K562 (cell line): ENCODE data around the gene IGFBPL1. TPM values are rescaled to one million over a fixed set of nuclear protein-coding genes. Genes with fewer than 3 reads are reported as not detected.

ENCODE experiments used
- ATAC-seq: fragments of 200-7000 bp; cut with Tn5 transposase; 3 replicates; pipeline ENCODE4 v1.9.1; 2020; ENCODE audit warnings: moderate library complexity
- BruUV-seq: library from RNA; stranded (reverse); fragments of 400-500 nt; replicated peaks from 2 replicates; lab custom pipeline; 2021; lab: Mats Ljungman, UMichigan
- CTCF ChIA-PET: fragments of 300-600 bp; formaldehyde crosslinking; extraction: SDS; loops from one replicate; lab custom pipeline; 2021; ENCODE audit warnings: low intra/inter-chr PET ratio; lab: Yijun Ruan, JAX
- POLR2A ChIA-PET: fragments of 300-600, 350-650 bp; sonication (Branson Sonifier 250); formaldehyde crosslinking; extraction: SDS; loops from one replicate; lab custom pipeline; 2021; ENCODE audit warnings: antibody characterized with exemption, inconsistent platforms; lab: Yijun Ruan, JAX
- DNase-seq, 4 experiments: peaks; one replicate each; pipeline versions ENCODE4 v3.0.0 to v3.0.0-alpha.2; 2011 to 2018; ENCODE audit warnings: low spot score in 3 of 4, mixed read lengths in 3 of 4; ENCODE audit errors: extremely low read depth in 1 of 4
- FAIRE-seq: peaks from 2 replicates; lab custom pipeline; 2011; peaks lifted over from hg19 to GRCh38; lab: Jason Lieb, UNC
- H2AFZ ChIP-seq: 2 replicates; pipeline ENCODE4 v1.6.0; 2011; ENCODE audit warnings: low read depth, low read length, control low read depth, inconsistent platforms
- H3K27ac ChIP-seq: fragments of 200-600 bp; 3 replicates; pipeline ENCODE4 v1.8.0; 2011; ENCODE audit warnings: low read depth, mild to moderate bottlenecking, control low read depth, inconsistent platforms, low read length, moderate library complexity, mixed read lengths; ENCODE audit errors: extremely low read depth
- H3K27me3 ChIP-seq, 2 experiments: fragments of 300-600 bp in 1 of 2; 2 replicates in 1 of 2; 3 replicates in 1 of 2; pipeline versions ENCODE4 v1.6.0 to v1.8.0; 2011; ENCODE audit warnings: inconsistent platforms in 2 of 2, low read length in 2 of 2, mild to moderate bottlenecking in 1 of 2, mixed read lengths in 1 of 2, moderate library complexity in 1 of 2; ENCODE audit not compliant: control insufficient read depth in 2 of 2, insufficient read depth in 2 of 2
- H3K36me3 ChIP-seq: fragments of 300-600 bp; 3 replicates; pipeline ENCODE4 v1.8.0; 2011; ENCODE audit warnings: mild to moderate bottlenecking, low read length, inconsistent platforms; ENCODE audit not compliant: control insufficient read depth, insufficient read depth
- H3K4me1 ChIP-seq, 2 experiments: fragments of 200-600 bp in 1 of 2; replicated peaks in 1 of 2; 2 replicates in 1 of 2; 3 replicates in 1 of 2; pipeline versions ENCODE4 v1.5.1 to v1.8.0; 2011; ENCODE audit warnings: inconsistent platforms in 2 of 2, low read length in 2 of 2, mild to moderate bottlenecking in 1 of 2, mixed read lengths in 1 of 2, moderate library complexity in 1 of 2; ENCODE audit not compliant: control insufficient read depth in 2 of 2, insufficient read depth in 2 of 2
- H3K4me2 ChIP-seq: 2 replicates; pipeline ENCODE4 v1.6.1; 2011; ENCODE audit warnings: low read length, control low read depth, inconsistent platforms, mixed read lengths; ENCODE audit not compliant: insufficient read depth
- H3K4me3 ChIP-seq: fragments of 200-600 bp; sonication (generic), shearing (Covaris generic); 2 replicates; pipeline ENCODE4 v1.5.1; 2016; ENCODE audit warnings: control low read depth, inconsistent platforms
- H3K79me2 ChIP-seq: fragments of 200-600 bp; 3 replicates; pipeline ENCODE4 v1.8.0; 2011; ENCODE audit warnings: low read length, inconsistent platforms; ENCODE audit not compliant: control insufficient read depth, insufficient read depth
- H3K9ac ChIP-seq, 2 experiments: 2 replicates each; pipeline versions ENCODE4 v1.6.0 to v1.6.1; 2011; ENCODE audit warnings: low read depth in 2 of 2, low read length in 2 of 2, control low read depth in 1 of 2, inconsistent platforms in 1 of 2, mild to moderate bottlenecking in 1 of 2, mixed read lengths in 1 of 2; ENCODE audit not compliant: insufficient read depth in 1 of 2
- H3K9me1 ChIP-seq: one replicate; pipeline ENCODE4 v1.6.0; 2011; ENCODE audit warnings: inconsistent platforms, mild to moderate bottlenecking, low read length, moderate library complexity; ENCODE audit not compliant: control insufficient read depth, insufficient read depth
- H3K9me3 ChIP-seq: replicated peaks from 2 replicates; pipeline ENCODE4 v1.5.1; 2011; ENCODE audit warnings: low read depth, low read length, inconsistent platforms; ENCODE audit not compliant: control insufficient read depth, insufficient read depth
- H4K20me1 ChIP-seq: replicated peaks from 2 replicates; pipeline ENCODE4 v1.6.1; 2011; ENCODE audit warnings: low read length, inconsistent platforms, mixed read lengths; ENCODE audit not compliant: control insufficient read depth, insufficient read depth
- CHCHD3 ChIP-seq: fragments of 250-450 bp; sonication (Bioruptor Pico); IDR thresholded peaks from 2 replicates; pipeline ENCODE4 v2.1.2; 2022; ENCODE audit warnings: mild to moderate bottlenecking
- RBM17 ChIP-seq: fragments of 200-400 bp; formaldehyde crosslinking; IDR thresholded peaks from 2 replicates; pipeline ENCODE4 v1.6.1; 2017; ENCODE audit warnings: low read depth, mild to moderate bottlenecking, low read length, borderline replicate concordance
- WGBS: fragments of 100-300 bp; shearing (Covaris generic); methylation state at CpG from one replicate; pipeline ENCODE4 v1.1.6; 2016; ENCODE audit warnings: low coverage, mixed read lengths; ENCODE audit not compliant: insufficient coverage; ENCODE audit errors: missing lambda C conversion rate; 5-methylcytosine and 5-hydroxymethylcytosine counted together
- in situ Hi-C: fragments of 300-500 bp; cut with MboI; formaldehyde crosslinking; loops from 4 replicates; pipeline ENCODE4 v1.15.0; 2018; ENCODE audit warnings: inconsistent platforms, mixed read lengths
- intact Hi-C: fragments of 100-400 bp; cut with micrococcal nuclease; formaldehyde crosslinking; loops from 2 replicates; pipeline ENCODE4 v1.14.2; 2022
- polyA plus RNA-seq, 8 experiments: library from polyadenylated mRNA; depleted of rRNA in 4 of 8; stranded (reverse) in 5 of 8; unstranded in 3 of 8; fragments of >200 nt; fragmentation: Nextera tagmentation in 2 of 8; fragmentation: Illumina TruSeq in 1 of 8; extraction: Ambion mirVana in 2 of 8; extraction: Trizol in 1 of 8; gene quantifications; 2 replicates each; pipeline versions ENCODE4 v1.2.1 to v1.2.3, GENCODE V29; 2011 to 2014; ENCODE audit warnings: inconsistent platforms in 1 of 8, missing spikeins in 1 of 8
- total RNA-seq, 7 experiments: library from RNA; depleted of rRNA in 6 of 7; stranded (reverse); fragments of >200 nt in 6 of 7; fragmentation: Illumina TruSeq in 2 of 7; extraction: Trizol in 2 of 7; gene quantifications; 2 replicates each; pipeline versions ENCODE4 v1.2.1 to v1.2.3, GENCODE V29; 2011 to 2021; ENCODE audit warnings: low replicate concordance in 1 of 7
- TF ChIP-seq, protein P1 (sequence below), 2 experiments: fragments of 450-650 bp; IDR thresholded peaks; 2 replicates each; pipeline ENCODE4 v1.6.1; 2016
- TF ChIP-seq, protein P2 (sequence below), 3 experiments: fragments of 200-800 bp in 1 of 3; fragments of 250-450 bp in 1 of 3; fragments of 450-650 bp in 1 of 3; sonication (Bioruptor Pico) in 1 of 3; sonication (Bioruptor generic) in 1 of 3; formaldehyde crosslinking in 1 of 3; IDR thresholded peaks; 2 replicates each; pipeline versions ENCODE4 v1.6.1 to v1.8.0; 2016 to 2022; ENCODE audit warnings: mild to moderate bottlenecking in 2 of 3, missing genetic modification characterization in 2 of 3, missing compliant biosample characterization in 1 of 3, moderate library complexity in 1 of 3
- TF ChIP-seq, protein P3 (sequence below): fragments of 450-650 bp; IDR thresholded peaks from 2 replicates; pipeline ENCODE4 v1.6.1; 2016; ENCODE audit warnings: mild to moderate bottlenecking, moderate library complexity

IGFBPL1 gene
- total and polyA plus RNA-seq, 9 of the 15 experiments (the other 6 are each of a cell fraction or from before 2014, with no cell fraction given): not detected

- ATAC-seq: no peak
- Histone ChIP-seq H3K4me3 (no peak overlapping the region), H3K9me1 (no peaks in the 10 kb centered on the region), H3K4me2 (no peak overlapping the region), H3K4me1 (no peaks in the 10 kb centered on the region), H2AFZ (no peak overlapping the region), H3K79me2 (no peaks in the 10 kb centered on the region), H3K36me3 (no peaks in the 10 kb centered on the region), H3K9ac (no peak overlapping the region), H3K27ac (no peak overlapping the region), H4K20me1 (no peaks in the 10 kb centered on the region), H3K27me3 (peaks cover 0 to 5% of the 10 kb centered on the region in 2 experiments; a peak in 1 of 5 replicates), H3K9me3 (no peaks in the 10 kb centered on the region)
- no peak for FAIRE-seq
- intact Hi-C loops: no loop called here
- in situ Hi-C loops: no loop called here
- ChIA-PET CTCF (no interaction called here), POLR2A (no interaction called here)
- WGBS: 0% methylated on average over 3 of the region's 3 CpGs
- BruUV-seq: no TSS peak
- no peak for DNase-seq
- TF ChIP-seq, protein P1, sequence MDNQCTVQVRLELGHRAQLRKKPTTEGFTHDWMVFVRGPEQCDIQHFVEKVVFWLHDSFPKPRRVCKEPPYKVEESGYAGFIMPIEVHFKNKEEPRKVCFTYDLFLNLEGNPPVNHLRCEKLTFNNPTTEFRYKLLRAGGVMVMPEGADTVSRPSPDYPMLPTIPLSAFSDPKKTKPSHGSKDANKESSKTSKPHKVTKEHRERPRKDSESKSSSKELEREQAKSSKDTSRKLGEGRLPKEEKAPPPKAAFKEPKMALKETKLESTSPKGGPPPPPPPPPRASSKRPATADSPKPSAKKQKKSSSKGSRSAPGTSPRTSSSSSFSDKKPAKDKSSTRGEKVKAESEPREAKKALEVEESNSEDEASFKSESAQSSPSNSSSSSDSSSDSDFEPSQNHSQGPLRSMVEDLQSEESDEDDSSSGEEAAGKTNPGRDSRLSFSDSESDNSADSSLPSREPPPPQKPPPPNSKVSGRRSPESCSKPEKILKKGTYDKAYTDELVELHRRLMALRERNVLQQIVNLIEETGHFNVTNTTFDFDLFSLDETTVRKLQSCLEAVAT (IDR thresholded peaks at IDR 0.05): no peak
- TF ChIP-seq, protein P2, sequence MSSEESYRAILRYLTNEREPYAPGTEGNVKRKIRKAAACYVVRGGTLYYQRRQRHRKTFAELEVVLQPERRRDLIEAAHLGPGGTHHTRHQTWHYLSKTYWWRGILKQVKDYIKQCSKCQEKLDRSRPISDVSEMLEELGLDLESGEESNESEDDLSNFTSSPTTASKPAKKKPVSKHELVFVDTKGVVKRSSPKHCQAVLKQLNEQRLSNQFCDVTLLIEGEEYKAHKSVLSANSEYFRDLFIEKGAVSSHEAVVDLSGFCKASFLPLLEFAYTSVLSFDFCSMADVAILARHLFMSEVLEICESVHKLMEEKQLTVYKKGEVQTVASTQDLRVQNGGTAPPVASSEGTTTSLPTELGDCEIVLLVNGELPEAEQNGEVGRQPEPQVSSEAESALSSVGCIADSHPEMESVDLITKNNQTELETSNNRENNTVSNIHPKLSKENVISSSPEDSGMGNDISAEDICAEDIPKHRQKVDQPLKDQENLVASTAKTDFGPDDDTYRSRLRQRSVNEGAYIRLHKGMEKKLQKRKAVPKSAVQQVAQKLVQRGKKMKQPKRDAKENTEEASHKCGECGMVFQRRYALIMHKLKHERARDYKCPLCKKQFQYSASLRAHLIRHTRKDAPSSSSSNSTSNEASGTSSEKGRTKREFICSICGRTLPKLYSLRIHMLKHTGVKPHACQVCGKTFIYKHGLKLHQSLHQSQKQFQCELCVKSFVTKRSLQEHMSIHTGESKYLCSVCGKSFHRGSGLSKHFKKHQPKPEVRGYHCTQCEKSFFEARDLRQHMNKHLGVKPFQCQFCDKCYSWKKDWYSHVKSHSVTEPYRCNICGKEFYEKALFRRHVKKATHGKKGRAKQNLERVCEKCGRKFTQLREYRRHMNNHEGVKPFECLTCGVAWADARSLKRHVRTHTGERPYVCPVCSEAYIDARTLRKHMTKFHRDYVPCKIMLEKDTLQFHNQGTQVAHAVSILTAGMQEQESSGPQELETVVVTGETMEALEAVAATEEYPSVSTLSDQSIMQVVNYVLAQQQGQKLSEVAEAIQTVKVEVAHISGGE (CRISPR knock-in tag; IDR thresholded peaks at IDR 0.05): no peak
- TF ChIP-seq CHCHD3 (CRISPR knock-in tag) (no peak), RBM17 (no peak)
- TF ChIP-seq, protein P3, sequence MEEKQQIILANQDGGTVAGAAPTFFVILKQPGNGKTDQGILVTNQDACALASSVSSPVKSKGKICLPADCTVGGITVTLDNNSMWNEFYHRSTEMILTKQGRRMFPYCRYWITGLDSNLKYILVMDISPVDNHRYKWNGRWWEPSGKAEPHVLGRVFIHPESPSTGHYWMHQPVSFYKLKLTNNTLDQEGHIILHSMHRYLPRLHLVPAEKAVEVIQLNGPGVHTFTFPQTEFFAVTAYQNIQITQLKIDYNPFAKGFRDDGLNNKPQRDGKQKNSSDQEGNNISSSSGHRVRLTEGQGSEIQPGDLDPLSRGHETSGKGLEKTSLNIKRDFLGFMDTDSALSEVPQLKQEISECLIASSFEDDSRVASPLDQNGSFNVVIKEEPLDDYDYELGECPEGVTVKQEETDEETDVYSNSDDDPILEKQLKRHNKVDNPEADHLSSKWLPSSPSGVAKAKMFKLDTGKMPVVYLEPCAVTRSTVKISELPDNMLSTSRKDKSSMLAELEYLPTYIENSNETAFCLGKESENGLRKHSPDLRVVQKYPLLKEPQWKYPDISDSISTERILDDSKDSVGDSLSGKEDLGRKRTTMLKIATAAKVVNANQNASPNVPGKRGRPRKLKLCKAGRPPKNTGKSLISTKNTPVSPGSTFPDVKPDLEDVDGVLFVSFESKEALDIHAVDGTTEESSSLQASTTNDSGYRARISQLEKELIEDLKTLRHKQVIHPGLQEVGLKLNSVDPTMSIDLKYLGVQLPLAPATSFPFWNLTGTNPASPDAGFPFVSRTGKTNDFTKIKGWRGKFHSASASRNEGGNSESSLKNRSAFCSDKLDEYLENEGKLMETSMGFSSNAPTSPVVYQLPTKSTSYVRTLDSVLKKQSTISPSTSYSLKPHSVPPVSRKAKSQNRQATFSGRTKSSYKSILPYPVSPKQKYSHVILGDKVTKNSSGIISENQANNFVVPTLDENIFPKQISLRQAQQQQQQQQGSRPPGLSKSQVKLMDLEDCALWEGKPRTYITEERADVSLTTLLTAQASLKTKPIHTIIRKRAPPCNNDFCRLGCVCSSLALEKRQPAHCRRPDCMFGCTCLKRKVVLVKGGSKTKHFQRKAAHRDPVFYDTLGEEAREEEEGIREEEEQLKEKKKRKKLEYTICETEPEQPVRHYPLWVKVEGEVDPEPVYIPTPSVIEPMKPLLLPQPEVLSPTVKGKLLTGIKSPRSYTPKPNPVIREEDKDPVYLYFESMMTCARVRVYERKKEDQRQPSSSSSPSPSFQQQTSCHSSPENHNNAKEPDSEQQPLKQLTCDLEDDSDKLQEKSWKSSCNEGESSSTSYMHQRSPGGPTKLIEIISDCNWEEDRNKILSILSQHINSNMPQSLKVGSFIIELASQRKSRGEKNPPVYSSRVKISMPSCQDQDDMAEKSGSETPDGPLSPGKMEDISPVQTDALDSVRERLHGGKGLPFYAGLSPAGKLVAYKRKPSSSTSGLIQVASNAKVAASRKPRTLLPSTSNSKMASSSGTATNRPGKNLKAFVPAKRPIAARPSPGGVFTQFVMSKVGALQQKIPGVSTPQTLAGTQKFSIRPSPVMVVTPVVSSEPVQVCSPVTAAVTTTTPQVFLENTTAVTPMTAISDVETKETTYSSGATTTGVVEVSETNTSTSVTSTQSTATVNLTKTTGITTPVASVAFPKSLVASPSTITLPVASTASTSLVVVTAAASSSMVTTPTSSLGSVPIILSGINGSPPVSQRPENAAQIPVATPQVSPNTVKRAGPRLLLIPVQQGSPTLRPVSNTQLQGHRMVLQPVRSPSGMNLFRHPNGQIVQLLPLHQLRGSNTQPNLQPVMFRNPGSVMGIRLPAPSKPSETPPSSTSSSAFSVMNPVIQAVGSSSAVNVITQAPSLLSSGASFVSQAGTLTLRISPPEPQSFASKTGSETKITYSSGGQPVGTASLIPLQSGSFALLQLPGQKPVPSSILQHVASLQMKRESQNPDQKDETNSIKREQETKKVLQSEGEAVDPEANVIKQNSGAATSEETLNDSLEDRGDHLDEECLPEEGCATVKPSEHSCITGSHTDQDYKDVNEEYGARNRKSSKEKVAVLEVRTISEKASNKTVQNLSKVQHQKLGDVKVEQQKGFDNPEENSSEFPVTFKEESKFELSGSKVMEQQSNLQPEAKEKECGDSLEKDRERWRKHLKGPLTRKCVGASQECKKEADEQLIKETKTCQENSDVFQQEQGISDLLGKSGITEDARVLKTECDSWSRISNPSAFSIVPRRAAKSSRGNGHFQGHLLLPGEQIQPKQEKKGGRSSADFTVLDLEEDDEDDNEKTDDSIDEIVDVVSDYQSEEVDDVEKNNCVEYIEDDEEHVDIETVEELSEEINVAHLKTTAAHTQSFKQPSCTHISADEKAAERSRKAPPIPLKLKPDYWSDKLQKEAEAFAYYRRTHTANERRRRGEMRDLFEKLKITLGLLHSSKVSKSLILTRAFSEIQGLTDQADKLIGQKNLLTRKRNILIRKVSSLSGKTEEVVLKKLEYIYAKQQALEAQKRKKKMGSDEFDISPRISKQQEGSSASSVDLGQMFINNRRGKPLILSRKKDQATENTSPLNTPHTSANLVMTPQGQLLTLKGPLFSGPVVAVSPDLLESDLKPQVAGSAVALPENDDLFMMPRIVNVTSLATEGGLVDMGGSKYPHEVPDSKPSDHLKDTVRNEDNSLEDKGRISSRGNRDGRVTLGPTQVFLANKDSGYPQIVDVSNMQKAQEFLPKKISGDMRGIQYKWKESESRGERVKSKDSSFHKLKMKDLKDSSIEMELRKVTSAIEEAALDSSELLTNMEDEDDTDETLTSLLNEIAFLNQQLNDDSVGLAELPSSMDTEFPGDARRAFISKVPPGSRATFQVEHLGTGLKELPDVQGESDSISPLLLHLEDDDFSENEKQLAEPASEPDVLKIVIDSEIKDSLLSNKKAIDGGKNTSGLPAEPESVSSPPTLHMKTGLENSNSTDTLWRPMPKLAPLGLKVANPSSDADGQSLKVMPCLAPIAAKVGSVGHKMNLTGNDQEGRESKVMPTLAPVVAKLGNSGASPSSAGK: no peak
Measured at GRCh38 chr9:38467404-38467803, 43.1 kb upstream of the IGFBPL1 start.
